Femur (tissue), 1 donor: Measurements from ENCODE around the gene RPS6KL1.

ENCODE experiments used
- DNase-seq: peaks from one replicate; pipeline ENCODE4 v3.0.0-alpha.2; 2017

Gene RPS6KL1

GRCh38 chr14:74911221-74911620, 11.8 kb downstream of the RPS6KL1 start:
- no peak for DNase-seq

DNA sequence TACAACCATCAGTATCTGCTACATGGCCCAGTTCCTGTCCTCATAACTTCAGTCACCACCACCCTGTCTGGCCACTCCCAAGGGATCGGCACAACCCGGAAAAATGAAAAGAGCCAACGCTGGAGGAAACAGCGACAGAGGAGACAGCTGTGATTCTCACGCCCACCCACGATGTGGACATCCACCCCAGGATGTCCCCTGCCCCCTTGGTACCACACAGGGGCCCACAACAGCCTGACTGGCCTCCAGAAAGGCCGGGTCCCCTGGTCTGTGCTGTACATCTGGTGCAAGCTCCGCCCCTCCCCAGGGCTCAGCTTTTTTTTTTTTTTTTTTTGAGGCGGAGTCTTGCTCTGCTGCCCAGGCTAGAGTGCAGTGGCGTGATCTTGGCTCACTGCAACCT, 12.5 kb downstream of the RPS6KL1 start:
- DNase-seq, result no peak

GRCh38 chr14:74909911-74910310, 13.1 kb downstream of the RPS6KL1 start:
- no peak for DNase-seq

DNA sequence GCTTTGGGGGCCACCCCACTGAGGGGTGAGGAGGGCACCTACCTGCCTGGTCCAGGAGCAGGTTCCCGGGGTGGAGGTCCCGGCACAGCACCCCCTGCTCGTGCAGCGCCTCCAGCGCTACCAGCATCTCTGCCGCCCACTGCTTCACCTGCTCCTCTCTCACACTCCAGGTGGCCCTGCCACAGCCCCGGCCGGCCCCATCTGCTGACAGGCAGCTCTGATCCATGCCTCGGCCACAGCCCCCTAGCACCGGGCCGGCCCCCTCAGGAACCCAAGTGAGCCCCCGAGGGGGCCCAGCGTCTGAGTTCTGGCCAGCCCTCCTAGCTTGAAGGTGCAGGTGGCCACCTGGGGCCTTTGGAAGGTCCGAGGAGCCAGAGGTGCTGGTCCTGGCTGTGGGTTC, 13.6 kb downstream of the RPS6KL1 start:
- no peak for DNase-seq

DNA sequence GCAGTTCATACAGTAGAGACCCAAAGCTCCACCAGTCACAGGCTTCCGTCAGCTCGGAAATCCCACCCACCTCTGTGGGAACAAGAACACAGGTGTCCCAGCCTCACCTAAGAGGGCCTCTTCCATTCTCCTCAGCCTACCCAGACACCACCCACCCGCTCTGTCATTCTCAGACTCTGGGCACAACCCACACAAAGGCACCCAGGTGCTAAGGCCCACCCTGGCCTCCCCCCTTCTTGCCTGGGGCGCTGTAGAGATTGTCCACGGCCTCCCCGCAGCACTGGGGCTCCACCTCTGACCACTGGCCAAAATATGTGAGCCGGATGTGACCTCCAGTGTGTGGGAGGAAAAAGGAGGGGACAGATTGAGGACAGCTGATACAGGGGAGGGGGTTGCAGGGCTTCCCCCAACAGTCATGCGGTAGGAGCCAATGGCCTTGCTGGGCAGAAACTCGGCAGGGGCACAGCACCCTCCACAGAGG, 14.2 kb downstream of the RPS6KL1 start:
- no peak for DNase-seq

- DNase-seq, result no peak
These were observed 15.3 kb downstream of the RPS6KL1 start for GRCh38 chr14:74907744-74908143.

DNA sequence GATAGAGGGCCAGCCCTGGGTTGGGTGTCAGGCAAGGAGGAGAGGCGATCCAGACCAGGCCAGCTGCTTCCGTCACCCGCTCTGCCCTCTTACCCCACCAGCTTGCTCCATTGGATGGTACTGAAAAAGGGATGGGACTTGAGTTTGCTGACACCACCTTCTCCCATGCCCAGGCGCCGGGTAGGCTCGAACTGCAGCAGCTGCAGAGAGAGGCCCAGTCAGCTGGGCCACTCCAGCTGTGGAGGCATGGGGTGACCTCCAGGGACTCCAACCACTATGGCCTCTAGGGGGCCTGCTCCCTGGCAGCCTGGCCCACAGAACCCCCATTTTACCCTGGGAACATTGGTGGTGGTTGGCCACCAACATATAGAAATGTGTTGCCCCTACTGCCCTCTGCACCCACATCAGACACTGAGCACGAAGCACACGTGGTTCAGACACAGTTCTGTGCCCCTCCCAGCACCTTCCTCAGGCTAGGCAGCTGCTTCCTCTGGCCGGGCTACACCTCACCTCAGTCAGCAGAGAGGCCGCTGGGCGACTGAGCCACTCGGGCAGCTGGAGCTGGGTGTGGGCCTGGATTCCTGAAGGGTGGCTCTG, 16.0 kb downstream of the RPS6KL1 start:
- no peak for DNase-seq

DNA sequence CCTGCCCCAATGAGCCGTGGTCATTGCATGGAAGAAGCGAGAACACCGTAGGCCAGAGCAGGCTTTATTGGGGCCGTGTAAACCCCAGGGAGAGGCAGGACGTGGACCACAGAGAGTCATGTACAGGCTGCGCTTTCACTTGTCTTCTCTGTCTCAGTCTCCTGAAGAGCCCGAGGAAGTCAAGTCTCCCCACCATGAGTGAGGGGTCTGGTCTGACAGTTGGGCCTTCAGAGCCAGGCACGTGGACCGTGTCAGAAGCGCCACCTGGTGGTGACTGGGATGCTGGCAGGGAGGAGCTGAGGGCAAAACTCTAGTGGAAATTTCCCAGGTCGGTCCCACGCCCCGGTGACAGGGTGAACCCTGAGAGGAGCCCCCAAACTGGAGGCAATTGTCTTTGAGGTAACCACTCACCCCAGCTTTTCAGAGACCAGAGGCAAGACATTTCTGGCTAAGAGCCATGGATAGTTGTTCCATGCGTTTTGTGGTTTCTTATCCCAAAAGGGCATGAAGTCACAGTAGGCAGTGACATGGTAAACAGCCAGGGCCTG, 17.4 kb downstream of the RPS6KL1 start:
- peak; percentile 79 for DNase-seq

GRCh38 chr14:74904635-74905503, 18.2 kb downstream of the RPS6KL1 start:
- no peak for DNase-seq

- DNase-seq, result no peak
These were observed 19.9 kb downstream of the RPS6KL1 start for GRCh38 chr14:74902941-74903705.

GRCh38 chr14:74898694-74899093, 24.4 kb downstream of the RPS6KL1 start:
- DNase-seq, result no peak

DNA sequence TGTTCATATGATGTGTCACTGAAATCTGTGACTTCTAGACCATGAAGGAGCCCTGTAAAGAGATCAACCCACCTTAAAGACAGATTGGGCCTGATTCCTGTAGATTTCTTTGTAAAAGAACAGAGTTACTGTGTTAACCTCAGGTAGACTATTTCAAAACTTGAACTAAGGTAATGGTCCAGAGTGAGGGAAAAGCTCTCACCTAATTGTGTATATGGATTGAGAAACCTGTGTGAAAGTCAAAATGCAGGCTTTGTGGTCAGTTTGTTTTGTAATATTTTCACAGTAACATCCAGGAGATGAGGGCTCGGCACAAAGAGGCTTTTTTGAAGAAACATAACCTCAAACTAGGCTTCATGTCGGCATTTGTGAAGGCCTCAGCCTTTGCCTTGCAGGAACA, 25.0 kb downstream of the RPS6KL1 start:
- DNase-seq, result no peak

GRCh38 chr14:74897642-74898041, 25.4 kb downstream of the RPS6KL1 start:
- DNase-seq, result no peak

DNA sequence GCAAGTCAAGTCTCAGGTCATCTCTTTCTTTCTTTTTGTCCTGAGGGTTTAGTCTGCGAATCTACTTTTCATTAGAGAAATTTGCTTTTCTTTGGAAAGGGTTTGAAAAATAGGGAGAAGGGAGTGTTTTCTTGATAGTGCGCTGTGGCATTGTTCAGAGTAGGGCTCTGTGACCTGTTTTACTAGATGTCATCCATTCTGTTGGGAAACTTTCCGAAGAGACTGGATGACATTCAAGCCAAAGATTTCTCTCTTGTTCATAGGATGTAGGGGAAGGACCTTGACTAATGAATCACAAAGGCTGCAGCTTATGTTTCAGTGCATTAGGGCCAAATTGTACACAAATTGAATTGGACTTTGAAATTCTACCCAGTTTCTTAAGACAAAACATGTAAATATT, 26.7 kb downstream of the RPS6KL1 start:
- DNase-seq, result no peak

DNA sequence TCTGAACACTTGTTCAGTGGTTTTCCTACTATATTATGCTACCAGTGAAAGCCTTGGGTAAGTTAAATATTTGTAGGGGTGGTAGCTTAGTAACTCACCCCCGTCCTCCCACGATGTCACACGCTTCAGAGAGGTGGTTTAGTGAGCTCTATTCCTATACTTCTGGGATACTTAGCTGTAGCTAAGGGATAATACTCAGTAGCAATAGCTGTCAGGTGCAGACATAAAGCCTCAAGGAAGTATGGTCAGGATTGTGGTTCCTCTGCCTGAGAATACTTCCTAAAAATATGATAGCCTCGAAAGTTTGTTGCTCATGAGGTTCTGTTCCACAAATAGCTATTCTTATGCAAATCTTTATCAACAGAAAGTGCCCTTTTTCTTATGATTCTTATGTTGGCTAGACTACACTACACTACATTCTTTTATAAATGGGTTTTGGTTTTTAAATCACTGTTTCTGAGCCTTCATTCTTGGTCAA, 29.4 kb downstream of the RPS6KL1 start:
- DNase-seq, result no peak

DNA sequence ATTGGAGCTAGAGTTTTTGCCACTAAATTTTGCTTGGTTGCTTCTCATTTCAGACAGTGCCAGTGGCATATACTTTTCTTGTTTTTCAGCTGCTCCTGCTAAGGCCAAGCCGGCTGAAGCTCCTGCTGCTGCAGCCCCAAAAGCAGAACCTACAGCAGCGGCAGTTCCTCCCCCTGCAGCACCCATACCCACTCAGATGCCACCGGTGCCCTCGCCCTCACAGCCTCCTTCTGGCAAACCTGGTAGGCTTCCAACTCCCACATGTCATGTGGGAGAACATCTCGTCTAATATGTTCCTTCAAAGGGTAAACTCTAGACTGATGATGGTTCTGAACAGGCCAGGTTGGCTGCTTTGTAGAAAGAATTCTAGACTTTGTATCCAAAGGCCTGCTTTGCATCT, 30.3 kb downstream of the RPS6KL1 start:
- DNase-seq, result no peak

DNA sequence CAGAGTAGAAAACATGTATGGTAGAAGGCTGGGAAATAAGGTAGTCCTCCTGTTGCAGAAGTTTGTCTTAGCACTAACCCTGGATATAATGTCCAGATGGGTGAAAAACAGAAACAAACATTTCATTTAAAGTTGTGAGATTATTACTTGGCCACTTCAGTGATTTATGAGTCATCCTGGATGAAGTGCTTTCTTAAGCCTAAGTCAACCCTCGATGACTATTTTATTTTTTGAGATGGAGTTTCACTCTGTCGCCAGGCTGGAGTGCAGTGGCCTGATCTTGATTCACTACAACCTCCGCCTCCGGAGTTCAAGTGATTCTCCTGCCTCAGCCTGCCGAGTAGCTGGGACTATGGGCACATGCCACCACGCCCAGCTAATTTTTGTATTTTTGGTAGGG, 31.2 kb downstream of the RPS6KL1 start:
- DNase-seq, result no peak

- no peak for DNase-seq
These were observed 32.8 kb downstream of the RPS6KL1 start for GRCh38 chr14:74890262-74890661.

GRCh38 chr14:74888164-74889158, 34.6 kb downstream of the RPS6KL1 start:
- no peak for DNase-seq

DNA sequence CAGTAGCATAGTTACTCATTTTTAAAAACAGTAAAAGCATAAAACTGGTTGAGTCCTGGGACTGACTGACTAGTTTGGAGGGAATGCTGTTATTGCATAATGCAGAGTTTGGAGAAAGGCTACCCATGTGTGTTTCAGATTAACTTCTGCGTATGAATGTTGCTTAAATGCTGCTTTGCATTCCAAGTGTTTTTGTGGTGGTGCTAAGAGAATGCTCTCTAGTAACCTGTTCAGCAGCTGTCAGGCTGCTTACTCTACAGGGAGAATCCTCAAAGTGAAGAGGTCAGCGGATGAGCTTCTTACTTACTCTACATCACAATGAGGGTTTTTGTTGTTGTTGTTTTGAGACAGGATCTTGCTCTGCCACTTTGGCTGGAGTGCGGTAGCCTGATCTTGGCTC, 37.1 kb downstream of the RPS6KL1 start:
- DNase-seq, result no peak

- peak; percentile 52 for DNase-seq
These were observed 40.7 kb downstream of the RPS6KL1 start for GRCh38 chr14:74882103-74882920.
